Common myeloid progenitor, CD34-positive (primary cell): ENCODE measurements around the gene TRIP13.
A peak's percentile ranks its signal among the peaks of the same experiment; 100 is the strongest.
"Not testable (repeated sequence)": the region's sequence is repeated elsewhere in the genome, so short reads cannot be mapped to it uniquely, and the experiment has no call there.

ENCODE experiments used
- CTCF ChIA-PET: fragments of 350-600 bp; sonication (Branson Sonifier 250); formaldehyde crosslinking; loops from one replicate; lab custom pipeline; 2021; ENCODE audit warnings: antibody characterized with exemption; lab: Charles Lee
- POLR2A ChIA-PET: fragments of 350-600 bp; sonication (Branson Sonifier 250); formaldehyde crosslinking; loops from one replicate; lab custom pipeline; 2021; ENCODE audit warnings: antibody characterized with exemption; lab: Charles Lee
- DNase-seq, 3 donors: peaks; one replicate each; pipeline versions ENCODE4 v3.0.0 to v3.0.0-alpha.2; 2013
- H3K27ac ChIP-seq, 2 experiments: 1 replicate in 1 of 2; 2 replicates in 1 of 2; pipeline ENCODE4 v1.7.0; 2013; ENCODE audit warnings: inconsistent platforms in 2 of 2, low read length in 2 of 2, mild to moderate bottlenecking in 2 of 2, low read depth in 1 of 2, moderate library complexity in 1 of 2; ENCODE audit not compliant: severe bottlenecking in 2 of 2, insufficient read depth in 1 of 2, poor library complexity in 1 of 2
- H3K27me3 ChIP-seq, 5 experiments: replicated peaks in 2 of 5; 1 replicate in 3 of 5; 2 replicates in 2 of 5; pipeline versions ENCODE4 v1.6.1 to v1.7.0; 2013; ENCODE audit warnings: low read length in 4 of 5, mild to moderate bottlenecking in 2 of 5, moderate library complexity in 2 of 5, inconsistent platforms in 1 of 5; ENCODE audit not compliant: insufficient read depth in 5 of 5, control insufficient read depth in 4 of 5
- H3K36me3 ChIP-seq, 4 experiments: 1 replicate in 2 of 4; 2 replicates in 2 of 4; pipeline versions ENCODE4 v1.6.1 to v1.7.0; 2013; ENCODE audit warnings: low read length in 3 of 4, control low read depth in 1 of 4, mild to moderate bottlenecking in 1 of 4; ENCODE audit not compliant: control insufficient read depth in 4 of 4, insufficient read depth in 4 of 4
- H3K4me1 ChIP-seq, 4 experiments: 1 replicate in 3 of 4; 2 replicates in 1 of 4; pipeline versions ENCODE4 v1.6.1 to v1.7.1; 2013; ENCODE audit warnings: low read length in 3 of 4, mild to moderate bottlenecking in 3 of 4, control low read depth in 1 of 4, inconsistent platforms in 1 of 4, moderate library complexity in 1 of 4; ENCODE audit not compliant: control insufficient read depth in 4 of 4, insufficient read depth in 4 of 4; ENCODE audit errors: control extremely low read depth in 1 of 4
- H3K4me3 ChIP-seq, 7 experiments: 1 replicate in 4 of 7; 2 replicates in 3 of 7; pipeline versions ENCODE4 v1.5.1 to v1.7.0; 2013; ENCODE audit warnings: mild to moderate bottlenecking in 7 of 7, low read length in 6 of 7, moderate library complexity in 6 of 7, inconsistent platforms in 2 of 7, low read depth in 2 of 7, control low read depth in 1 of 7; ENCODE audit not compliant: insufficient read depth in 4 of 7, control insufficient read depth in 1 of 7; ENCODE audit errors: extremely low read depth in 1 of 7
- H3K9me3 ChIP-seq, 5 experiments: 1 replicate in 4 of 5; 2 replicates in 1 of 5; pipeline versions ENCODE4 v1.6.1 to v1.7.1; 2013; ENCODE audit warnings: low read length in 4 of 5, mild to moderate bottlenecking in 2 of 5, inconsistent platforms in 1 of 5, low read depth in 1 of 5, moderate library complexity in 1 of 5; ENCODE audit not compliant: control insufficient read depth in 4 of 5, insufficient read depth in 2 of 5; ENCODE audit errors: control extremely low read depth in 1 of 5
- WGBS: methylation state at CpG from one replicate; pipeline ENCODE4 v1.1.5; 2013; ENCODE audit not compliant: insufficient coverage; 5-methylcytosine and 5-hydroxymethylcytosine counted together

The TRIP13 gene

DNA sequence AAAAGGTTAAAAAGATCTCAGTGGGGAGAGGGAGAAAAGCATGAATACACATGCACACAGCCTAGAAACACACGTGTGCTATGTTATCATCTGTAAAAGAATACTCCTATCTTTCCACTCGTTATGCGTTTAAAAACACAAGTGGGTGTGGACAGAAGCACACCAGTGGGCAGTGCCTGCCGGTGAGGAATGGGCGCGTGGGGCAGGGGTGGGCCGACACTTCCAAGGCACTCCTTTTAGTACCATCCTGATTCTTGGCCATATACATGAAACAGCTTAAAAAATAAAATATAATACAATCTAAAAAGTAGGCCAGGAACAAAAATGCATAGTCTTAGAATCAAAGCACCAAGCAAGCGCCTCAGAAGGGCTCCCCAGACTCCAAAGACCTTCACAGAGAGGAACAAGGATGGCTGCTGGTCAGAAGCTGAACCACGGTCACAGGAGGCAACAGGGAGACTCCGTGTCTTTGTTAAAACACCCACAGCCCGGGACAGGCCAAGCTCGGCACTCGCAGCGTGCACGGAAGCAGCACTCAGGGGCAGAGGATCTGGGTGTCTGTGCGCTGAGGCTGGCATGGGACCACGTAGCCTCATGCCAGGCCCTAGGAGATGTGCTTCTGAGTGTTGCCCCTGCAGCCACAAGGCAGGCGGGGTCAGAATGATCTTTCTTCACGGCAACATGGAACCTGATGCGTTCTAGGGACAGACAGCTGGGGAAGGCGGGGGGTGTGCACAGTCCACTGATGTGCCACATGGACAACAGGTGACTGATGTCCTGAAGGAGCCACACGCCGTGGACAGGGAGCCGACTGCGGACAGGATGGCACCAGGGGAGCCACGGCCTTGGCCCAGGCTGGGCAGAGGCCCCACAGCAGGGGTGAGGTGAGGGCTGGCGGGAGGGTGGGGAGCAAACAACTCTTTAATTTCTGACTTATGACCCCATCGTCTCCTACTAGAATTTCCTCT lies 16.0 kb upstream of the TRIP13 start:
- H3K9me3 ChIP-seq = no peaks in the 10 kb centered on the region
- ChIA-PET POLR2A (no interaction called here), CTCF (no interaction called here)
- H3K27me3 ChIP-seq = no peaks in the 10 kb centered on the region
- over 99% methylated on average over 26 of the region's 28 CpGs for WGBS
- DNase-seq = no peak
- no peak overlapping the region for H3K4me3 ChIP-seq
- H3K27ac ChIP-seq = no peak overlapping the region
- H3K36me3 ChIP-seq = peaks cover 24 to 74% (median 62%) of the 10 kb centered on the region in 4 experiments
- no peaks in the 10 kb centered on the region for H3K4me1 ChIP-seq

DNA sequence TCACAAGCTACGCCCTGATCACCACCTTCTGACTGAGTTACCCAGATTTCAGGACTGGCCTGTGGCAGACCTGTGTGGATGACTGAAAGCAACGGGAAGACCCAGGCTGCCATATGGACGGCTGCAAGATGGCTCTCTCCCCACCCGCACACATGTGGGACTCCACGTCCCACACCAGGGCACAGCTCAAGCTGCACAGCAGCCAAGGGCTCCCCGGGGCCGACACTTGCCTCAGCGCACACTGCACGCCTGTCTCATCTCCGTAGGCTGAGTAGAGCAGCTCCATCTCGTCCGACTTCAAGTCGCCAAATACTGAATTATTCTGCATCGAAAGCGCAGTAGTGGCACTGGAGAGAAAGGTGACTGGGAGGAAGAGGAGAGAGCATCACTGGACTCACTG lies 14.6 kb upstream of the TRIP13 start:
- Histone ChIP-seq H3K27me3 (no peaks in the 10 kb centered on the region), H3K4me1 (no peaks in the 10 kb centered on the region), H3K27ac (no peak overlapping the region), H3K36me3 (peaks cover 26 to 75% (median 61%) of the 10 kb centered on the region in 4 experiments), H3K4me3 (no peak overlapping the region), H3K9me3 (peaks cover 0 to 5% (median 0%) of the 10 kb centered on the region in 5 experiments)
- DNase-seq = no peak
- WGBS = over 99% methylated on average over 14 of the region's 15 CpGs
- ChIA-PET CTCF (no interaction called here), POLR2A (no interaction called here)

DNA sequence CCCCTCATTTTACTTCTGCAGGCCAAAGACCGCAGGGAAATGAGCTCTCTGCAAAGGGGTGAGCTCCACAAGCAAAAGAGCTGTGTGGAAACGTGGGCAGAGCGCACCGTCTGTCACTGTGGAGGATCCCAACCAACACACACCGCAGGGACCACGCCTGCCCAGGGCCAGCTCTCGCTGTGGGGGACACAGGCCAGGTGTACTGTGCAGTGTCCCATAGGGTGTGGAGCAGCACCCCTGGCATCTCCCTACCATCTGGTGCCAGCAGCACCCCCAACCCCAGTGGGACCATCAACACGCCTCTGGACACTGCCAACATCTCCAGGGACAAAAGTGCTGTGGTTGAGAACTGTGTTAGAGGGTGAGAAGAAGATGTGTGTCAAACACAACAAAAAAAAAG lies 14.0 kb upstream of the TRIP13 start:
- H3K4me3 ChIP-seq, H3K4me1 ChIP-seq, CTCF ChIA-PET, POLR2A ChIA-PET, H3K9me3 ChIP-seq, H3K27ac ChIP-seq, H3K27me3 ChIP-seq, DNase-seq: not testable (repeated sequence)
- WGBS = no CpG with 5 or more reads among the region's 8 CpGs
- H3K36me3 ChIP-seq = peaks cover 30 to 75% (median 61%) of the 10 kb centered on the region in 4 experiments

DNA sequence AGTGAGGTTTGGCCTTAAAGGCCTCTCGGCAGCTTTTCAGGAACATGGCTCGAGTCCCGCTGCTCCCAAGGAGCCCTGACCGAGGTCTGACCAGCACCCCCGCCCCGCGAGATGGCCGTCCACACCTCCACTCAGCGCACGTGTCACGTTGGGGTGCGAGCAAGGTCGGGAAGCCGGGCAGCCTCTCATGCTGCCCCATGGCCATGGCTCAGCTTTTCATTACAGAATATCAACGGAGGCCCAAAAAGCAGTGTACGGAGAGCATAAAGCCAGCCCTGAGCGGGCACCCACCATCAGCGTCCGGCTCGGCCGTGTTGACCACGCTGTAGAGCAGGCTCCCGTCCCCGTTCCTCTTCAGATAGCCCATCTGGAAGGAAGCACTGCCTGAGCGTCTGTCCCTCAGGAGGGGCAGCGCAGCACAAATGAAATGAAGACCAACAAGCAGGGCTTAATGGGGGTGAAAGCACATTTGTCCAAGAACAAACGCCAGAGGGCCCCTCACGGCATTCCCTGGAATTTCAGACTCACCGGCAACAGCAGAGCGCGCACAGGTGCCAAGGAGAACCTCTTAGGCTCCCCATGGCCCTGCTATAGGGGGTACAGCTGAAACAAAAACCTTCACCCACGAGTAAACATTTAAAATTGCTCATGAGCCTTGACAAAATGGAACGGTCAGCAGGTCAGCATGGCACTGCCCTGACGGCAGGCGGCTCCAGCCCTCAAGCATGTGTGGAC lies 11.7 kb upstream of the TRIP13 start:
- peaks cover 41 to 77% (median 66%) of the 10 kb centered on the region in 4 experiments for H3K36me3 ChIP-seq
- H3K27me3 ChIP-seq = no peaks in the 10 kb centered on the region
- ChIA-PET POLR2A (no interaction called here), CTCF (no interaction called here)
- peaks cover 0 to 7% (median 0%) of the 10 kb centered on the region in 5 experiments for H3K9me3 ChIP-seq
- WGBS = 98% methylated on average over 31 of the region's 35 CpGs
- H3K4me1 ChIP-seq = no peaks in the 10 kb centered on the region
- H3K4me3 ChIP-seq = no peak overlapping the region
- no peak overlapping the region for H3K27ac ChIP-seq
- DNase-seq = no peak

DNA sequence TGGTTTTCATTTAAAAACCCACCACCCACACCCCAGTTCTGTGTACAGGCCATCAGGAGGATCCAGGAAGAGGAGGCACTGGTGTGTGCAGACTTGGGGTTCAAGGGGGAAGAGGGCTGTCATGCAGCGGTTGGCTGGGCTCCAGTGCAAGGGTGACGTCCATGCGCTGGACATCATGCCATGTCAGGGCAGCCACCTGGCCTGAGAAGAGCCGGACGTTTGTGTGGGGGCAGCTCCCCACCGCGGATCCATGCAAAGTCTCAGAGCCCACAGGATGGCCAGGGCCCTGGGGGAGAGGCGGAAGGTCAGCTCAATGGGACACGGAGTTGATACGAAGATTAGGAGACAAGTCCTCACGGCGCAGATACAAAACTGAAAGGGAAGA lies 11.1 kb upstream of the TRIP13 start:
- Histone ChIP-seq H3K9me3 (peaks cover 0 to 7% (median 0%) of the 10 kb centered on the region in 5 experiments), H3K27me3 (no peaks in the 10 kb centered on the region), H3K36me3 (peaks cover 45 to 78% (median 67%) of the 10 kb centered on the region in 4 experiments), H3K4me3 (no peak overlapping the region), H3K27ac (no peak overlapping the region), H3K4me1 (no peaks in the 10 kb centered on the region)
- POLR2A ChIA-PET = no interaction called here
- 95% methylated on average over 12 of the region's 12 CpGs for WGBS
- no peak for DNase-seq
- CTCF ChIA-PET = no interaction called here

DNA sequence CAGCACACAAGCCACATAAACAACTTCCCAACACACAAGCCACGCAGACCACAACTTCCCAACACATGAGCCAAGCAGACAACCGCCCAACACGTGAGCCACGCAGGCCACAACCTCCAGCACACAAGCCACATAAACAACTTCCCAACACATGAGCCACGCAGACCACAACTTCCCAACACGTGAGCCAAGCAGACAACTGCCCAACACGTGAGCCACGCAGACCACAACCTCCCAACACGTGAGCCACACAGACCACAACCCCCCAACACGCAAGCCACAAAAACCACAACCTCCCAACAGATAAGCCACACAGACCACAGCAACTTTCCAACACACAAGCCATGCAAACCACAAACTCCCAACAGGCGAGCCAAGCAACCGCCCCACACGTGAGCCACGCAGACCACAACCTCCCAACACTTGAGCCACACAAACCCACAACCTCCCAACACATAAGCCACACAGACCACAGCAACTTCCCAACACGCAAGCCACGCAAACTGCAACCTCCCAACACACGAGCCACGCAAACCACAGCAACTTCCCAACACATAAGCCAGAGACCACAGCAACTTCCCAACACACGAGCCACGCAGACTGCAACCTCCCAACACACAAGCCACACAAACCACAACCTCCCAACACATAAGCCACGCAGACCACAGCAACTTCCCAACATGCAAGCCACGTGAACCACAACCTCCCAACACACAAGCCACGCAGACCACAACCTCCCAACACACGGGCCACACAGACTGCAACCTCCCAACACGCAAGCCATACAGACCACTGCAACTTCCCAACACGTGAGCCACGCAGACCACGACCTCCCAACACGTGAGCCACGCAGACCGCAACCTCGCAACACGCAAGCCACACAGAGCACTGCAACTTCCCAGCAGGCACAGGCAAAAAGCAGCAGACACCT lies 10.2 kb upstream of the TRIP13 start:
- H3K4me1 ChIP-seq = no peaks in the 10 kb centered on the region
- ChIA-PET CTCF (no interaction called here), POLR2A (no interaction called here)
- no peak overlapping the region for H3K27ac ChIP-seq
- no peak overlapping the region for H3K4me3 ChIP-seq
- DNase-seq = peak in 2 of 3 donors; percentile 36 to 38
- peaks cover 47 to 78% (median 66%) of the 10 kb centered on the region in 4 experiments for H3K36me3 ChIP-seq
- H3K9me3 ChIP-seq = peaks cover 0 to 7% (median 0%) of the 10 kb centered on the region in 5 experiments
- no peaks in the 10 kb centered on the region for H3K27me3 ChIP-seq
- WGBS = 69% methylated on average over 26 of the region's 33 CpGs
